Astrocyte of the cerebellum (primary cell): Measurements from ENCODE around the gene ASPSCR1.
"Not testable (repeated sequence)": the region's sequence is repeated elsewhere in the genome, so short reads cannot be mapped to it uniquely, and the experiment has no call there.

Experiments used
- DNase-seq: peaks from one replicate; pipeline ENCODE4 v3.0.0-alpha.2; 2011; ENCODE audit warnings: low read depth
- H3K4me3 ChIP-seq: 2 replicates; pipeline ENCODE4 v1.5.1; 2011; ENCODE audit warnings: mild to moderate bottlenecking, low read depth, low read length, moderate library complexity
- in situ Hi-C: cut with HindIII; loops from 2 replicates; pipeline ENCODE4 v1.10.0; 2017; ENCODE audit warnings: low sequenced_read_pairs
- TF ChIP-seq, protein P1 (sequence below): IDR thresholded peaks from 2 replicates; pipeline ENCODE4 v1.5.1; 2012; ENCODE audit warnings: low read length, low read depth, moderate library complexity, mild to moderate bottlenecking; ENCODE audit errors: missing control alignments

The ASPSCR1 gene

DNA sequence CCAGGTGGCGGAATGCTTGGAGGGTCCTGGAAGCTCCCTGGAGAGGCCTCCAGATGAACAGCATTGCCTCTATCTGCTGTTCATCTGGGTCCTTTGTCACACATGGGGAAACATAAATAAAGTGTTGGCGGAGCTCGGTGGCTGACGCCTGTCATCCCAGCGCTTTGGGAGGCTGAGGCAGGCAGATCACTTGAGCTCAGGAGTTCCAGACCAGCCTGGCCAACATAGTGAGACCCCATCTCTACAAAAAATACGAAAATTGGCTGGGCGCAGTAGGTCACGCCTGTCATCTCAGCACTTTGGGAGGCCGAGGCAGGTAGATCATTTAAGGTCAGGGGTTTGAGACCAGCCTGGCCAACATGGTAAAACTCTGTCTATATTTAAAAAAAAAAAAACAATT, 32.6 kb upstream of the ASPSCR1 start:
- no peak overlapping the region for H3K4me3 ChIP-seq
- in situ Hi-C loops, result no loop called here
- TF ChIP-seq, protein P1, sequence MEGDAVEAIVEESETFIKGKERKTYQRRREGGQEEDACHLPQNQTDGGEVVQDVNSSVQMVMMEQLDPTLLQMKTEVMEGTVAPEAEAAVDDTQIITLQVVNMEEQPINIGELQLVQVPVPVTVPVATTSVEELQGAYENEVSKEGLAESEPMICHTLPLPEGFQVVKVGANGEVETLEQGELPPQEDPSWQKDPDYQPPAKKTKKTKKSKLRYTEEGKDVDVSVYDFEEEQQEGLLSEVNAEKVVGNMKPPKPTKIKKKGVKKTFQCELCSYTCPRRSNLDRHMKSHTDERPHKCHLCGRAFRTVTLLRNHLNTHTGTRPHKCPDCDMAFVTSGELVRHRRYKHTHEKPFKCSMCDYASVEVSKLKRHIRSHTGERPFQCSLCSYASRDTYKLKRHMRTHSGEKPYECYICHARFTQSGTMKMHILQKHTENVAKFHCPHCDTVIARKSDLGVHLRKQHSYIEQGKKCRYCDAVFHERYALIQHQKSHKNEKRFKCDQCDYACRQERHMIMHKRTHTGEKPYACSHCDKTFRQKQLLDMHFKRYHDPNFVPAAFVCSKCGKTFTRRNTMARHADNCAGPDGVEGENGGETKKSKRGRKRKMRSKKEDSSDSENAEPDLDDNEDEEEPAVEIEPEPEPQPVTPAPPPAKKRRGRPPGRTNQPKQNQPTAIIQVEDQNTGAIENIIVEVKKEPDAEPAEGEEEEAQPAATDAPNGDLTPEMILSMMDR, result no peak
- DNase-seq, result no peak

DNA sequence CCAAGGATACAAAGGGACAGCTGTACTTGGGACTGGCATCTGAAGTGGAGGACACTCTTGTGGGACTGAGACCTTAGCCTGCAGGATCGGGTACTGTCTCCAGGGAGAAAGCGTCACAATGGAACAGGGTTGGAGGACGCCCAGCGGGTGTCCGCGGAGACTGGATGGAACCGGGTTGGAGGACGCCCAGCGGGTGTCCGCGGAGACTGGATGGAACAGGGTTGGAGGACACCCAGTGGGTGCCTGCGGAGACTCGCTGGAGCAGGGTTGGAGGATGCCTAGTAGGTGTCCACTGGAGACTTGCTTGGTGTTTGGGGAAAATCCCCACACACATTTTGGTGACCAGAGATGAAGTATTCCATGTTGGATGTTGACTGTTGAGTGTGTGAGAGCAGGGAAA, 30.2 kb upstream of the ASPSCR1 start, which contains the start of gene MYADML2:
Gene MYADML2 (minus strand): TSS at position 45 of the 400 bp plus-strand sequence. CDS start 5,492 bp downstream, outside the sequence.
- no peak within 1 kb of the TSS for H3K4me3 ChIP-seq
- TF ChIP-seq, protein P1, result no peak
- no peak for DNase-seq
- in situ Hi-C loops, result no loop called here

DNA sequence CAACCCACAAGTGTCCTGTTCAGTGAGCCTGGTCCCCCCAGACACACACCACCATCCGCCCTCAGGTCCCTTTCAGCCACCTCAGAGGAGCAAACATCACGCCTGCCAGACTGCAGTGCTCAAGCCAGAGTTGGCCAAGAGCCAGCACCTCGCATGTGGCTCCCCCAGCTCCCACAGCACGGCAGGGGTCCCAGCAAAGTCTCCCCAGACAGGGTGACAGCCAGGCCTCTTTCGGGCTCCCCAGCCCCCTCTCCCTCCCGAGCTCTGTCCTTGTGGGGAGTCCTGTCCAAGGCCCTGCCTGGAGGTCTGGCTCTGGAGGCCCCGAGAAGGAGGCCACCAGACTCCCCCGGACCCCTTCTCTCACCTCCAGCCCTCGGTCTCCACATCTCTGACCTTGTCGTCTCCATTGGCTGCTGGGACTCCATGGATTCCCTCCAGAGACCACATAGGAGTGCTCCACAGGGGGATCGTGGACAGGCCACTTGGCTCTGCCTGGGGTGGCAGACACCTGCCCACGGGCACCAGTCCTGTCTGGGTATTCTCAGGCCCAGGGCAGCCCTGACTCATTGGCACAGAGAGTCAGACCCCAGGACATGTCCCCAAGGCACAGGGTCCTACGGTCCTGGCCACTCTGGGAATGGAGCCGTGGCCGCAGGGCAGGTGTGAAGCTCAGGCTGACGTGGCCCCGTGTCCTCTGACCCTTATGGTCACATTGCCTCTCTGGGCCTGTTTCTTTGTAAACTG, 28.6 kb upstream of the ASPSCR1 start:
- in situ Hi-C loops, result no loop called here
- TF ChIP-seq, protein P1, result no peak
- no peak for DNase-seq
- no peak overlapping the region for H3K4me3 ChIP-seq

DNA sequence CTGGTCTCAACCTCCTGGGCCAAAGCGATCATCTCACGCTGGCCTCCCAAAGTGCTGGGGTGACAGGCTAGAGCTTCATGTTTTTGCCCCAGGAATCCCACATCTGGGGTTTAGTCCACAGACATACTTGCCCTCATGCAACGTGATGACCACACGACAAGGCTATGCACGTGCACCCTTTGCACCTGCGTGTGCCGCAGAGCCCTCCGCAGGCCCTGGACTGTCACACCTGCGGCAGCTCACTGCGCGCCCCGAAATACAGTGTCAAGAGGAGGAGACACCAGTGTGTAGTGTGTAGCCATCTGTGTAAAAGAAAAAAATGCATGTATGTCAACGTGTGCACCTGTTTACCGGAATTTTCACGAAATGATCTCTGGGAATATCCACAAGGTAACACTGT, 26.9 kb upstream of the ASPSCR1 start:
- no peak for DNase-seq
- in situ Hi-C loops, result no loop called here
- TF ChIP-seq, protein P1, result no peak
- H3K4me3 ChIP-seq, result no peak overlapping the region

DNA sequence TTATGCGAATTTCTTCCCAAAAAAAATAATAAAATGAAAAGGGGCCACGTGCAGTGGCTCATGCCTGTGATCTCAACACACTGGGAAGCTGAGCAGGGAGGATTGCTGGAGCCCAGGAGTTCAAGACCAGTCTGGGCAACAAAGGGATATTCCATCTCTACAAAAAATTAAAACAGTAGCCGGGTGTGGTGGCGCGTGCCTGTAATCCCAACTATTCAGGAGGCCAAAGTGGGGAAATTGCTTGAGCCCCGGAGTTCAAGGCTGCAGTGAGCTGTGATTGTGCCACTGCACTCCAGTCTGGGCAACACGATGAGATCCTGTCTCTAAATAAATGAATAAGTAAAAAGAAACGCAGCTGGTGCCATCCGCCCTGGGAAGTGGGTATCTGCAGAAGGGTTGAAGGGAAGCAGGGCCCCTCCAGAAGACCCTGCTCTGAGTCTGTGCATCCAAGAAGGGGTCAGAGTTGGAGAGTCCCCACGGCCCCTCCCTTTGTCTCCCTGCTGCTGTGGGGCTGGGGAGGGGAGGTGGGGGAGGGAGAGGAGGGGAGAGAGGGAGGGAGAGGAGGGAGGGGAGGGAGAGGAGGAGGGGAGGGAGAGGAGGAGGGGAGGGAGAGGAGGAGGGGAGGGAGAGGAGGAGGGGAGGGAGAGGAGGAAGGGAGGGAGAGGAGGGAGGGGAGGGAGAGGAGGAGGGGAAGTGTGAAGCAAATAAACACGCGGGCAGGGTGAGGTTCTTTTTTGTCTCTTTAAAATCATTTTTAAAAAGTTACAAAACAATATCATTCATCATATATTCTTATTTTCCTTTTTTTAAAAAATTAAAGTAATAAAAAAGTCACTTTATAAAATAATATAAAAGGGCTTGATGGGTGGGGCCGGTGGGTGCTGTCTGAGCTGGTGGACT, 25.4 kb upstream of the ASPSCR1 start:
- TF ChIP-seq, protein P1, result no peak
- DNase-seq, result no peak
- in situ Hi-C loops, result no loop called here
- no peak overlapping the region for H3K4me3 ChIP-seq

DNA sequence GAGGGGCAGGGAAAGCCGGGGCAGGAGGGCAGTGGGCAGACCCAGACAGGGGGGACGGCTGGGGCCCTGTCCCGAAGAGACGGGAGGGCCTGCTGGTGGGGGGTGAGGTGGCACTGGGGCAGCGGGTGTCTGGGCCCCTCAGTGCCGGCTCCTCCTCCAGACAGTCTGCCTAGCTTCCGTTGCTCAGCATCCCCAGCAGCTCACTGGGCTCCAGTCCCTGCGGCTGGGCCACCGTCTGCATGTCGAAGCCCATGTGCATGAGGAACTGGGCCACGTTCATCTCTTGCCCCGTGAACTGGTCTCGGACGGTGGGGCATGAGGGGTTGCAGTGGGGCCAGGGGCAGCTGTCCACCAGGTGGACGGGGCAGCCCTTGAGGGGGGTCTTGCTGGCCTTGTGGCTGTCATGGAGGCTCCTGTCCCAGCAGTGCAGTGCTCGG, 24.6 kb upstream of the ASPSCR1 start:
- no peak overlapping the region for H3K4me3 ChIP-seq
- in situ Hi-C loops, result no loop called here
- no peak for DNase-seq
- TF ChIP-seq, protein P1, result no peak

DNA sequence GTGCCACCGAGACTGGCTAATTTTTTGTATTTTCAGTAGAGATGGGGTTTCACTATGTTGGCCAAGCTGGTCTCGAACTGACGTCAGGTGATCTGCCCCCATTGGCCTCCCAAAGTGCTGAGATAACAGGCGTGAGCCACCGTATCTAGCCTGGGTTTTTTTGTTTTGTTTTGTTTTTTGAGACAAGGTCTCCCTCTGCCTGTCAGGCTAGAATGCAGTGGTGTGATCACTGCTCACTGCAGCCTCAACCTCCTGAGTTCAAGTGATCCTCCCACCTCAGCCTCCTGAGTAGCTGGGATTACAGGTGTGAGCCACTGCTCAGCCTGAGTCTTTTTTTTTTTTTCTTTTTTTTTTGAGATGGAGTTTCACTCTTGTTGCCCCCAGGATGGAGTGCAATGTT, 24.0 kb upstream of the ASPSCR1 start:
- DNase-seq, in situ Hi-C loops: not testable (repeated sequence)

More for the DNA sequence above, 24.0 kb upstream of the ASPSCR1 start:
- H3K4me3 ChIP-seq, result not testable (repeated sequence)
